Measurements from ENCODE around the gene PTPN7. TPM values are rescaled to one million over a fixed set of nuclear protein-coding genes. Genes with fewer than 3 reads are reported as not detected.

The PTPN7 gene
- polyA plus RNA-seq, 1 donor (not counting 4 experiments of a cell fraction or from before 2014, with no cell fraction given) = 0.10 TPM

GRCh38 chr1:202204065-202204464 is 43.7 kb upstream of the PTPN7 start:
- Histone ChIP-seq H3K27ac (ENCODE audit: control insufficient read depth, insufficient read depth, low read length) (no peak overlapping the region), H3K27me3 (ENCODE audit: control insufficient read depth, extremely low read depth, insufficient read depth, low read length) (no peaks in the 10 kb centered on the region), H3K4me2 (ENCODE audit: control insufficient read depth, extremely low read depth, insufficient read depth, low read depth, low read length) (no peak overlapping the region), H2AFZ (ENCODE audit: control insufficient read depth, low read length) (no peak overlapping the region), H3K4me3 (ENCODE audit: control insufficient read depth in 2 of 3, extremely low read depth in 1 of 3, insufficient read depth in 2 of 3, low read depth in 1 of 3, low read length in 3 of 3) (no peak overlapping the region), H3K9me3 (ENCODE audit: control insufficient read depth, low read depth, low read length) (no peaks in the 10 kb centered on the region), H3K4me1 (ENCODE audit: control insufficient read depth, extremely low read depth, insufficient read depth, low read length) (peaks cover 21% of the 10 kb centered on the region), H3K79me2 (ENCODE audit: control insufficient read depth, insufficient read depth, low read length) (no peaks in the 10 kb centered on the region), H4K20me1 (ENCODE audit: control insufficient read depth, extremely low read depth, insufficient read depth, low read length) (no peaks in the 10 kb centered on the region), H3K9ac (ENCODE audit: control insufficient read depth, extremely low read depth, insufficient read depth, low read length) (no peak overlapping the region), H3K36me3 (ENCODE audit: control insufficient read depth in 2 of 2, extremely low read depth in 1 of 2, insufficient read depth in 2 of 2, low read length in 2 of 2) (no peaks in the 10 kb centered on the region), H3K9me1 (ENCODE audit: control insufficient read depth, extremely low read depth, insufficient read depth, low read length) (peaks cover 5% of the 10 kb centered on the region)
- TF ChIP-seq, protein P1, sequence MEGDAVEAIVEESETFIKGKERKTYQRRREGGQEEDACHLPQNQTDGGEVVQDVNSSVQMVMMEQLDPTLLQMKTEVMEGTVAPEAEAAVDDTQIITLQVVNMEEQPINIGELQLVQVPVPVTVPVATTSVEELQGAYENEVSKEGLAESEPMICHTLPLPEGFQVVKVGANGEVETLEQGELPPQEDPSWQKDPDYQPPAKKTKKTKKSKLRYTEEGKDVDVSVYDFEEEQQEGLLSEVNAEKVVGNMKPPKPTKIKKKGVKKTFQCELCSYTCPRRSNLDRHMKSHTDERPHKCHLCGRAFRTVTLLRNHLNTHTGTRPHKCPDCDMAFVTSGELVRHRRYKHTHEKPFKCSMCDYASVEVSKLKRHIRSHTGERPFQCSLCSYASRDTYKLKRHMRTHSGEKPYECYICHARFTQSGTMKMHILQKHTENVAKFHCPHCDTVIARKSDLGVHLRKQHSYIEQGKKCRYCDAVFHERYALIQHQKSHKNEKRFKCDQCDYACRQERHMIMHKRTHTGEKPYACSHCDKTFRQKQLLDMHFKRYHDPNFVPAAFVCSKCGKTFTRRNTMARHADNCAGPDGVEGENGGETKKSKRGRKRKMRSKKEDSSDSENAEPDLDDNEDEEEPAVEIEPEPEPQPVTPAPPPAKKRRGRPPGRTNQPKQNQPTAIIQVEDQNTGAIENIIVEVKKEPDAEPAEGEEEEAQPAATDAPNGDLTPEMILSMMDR (optimal IDR thresholded peaks at IDR 0.05 in 1 of 3, IDR thresholded peaks at IDR 0.05 in 1 of 3, conservative IDR thresholded peaks at IDR 0.05 in 1 of 3; ENCODE audit: extremely low read depth in 1 of 3, insufficient read depth in 2 of 3, low read length in 3 of 3) = no peak
- TF ChIP-seq EZH2 (IDR thresholded peaks at IDR 0.05; ENCODE audit: low read length) = no peak
- dilution Hi-C loops (cut with MboI; ENCODE audit: extremely low pct_ligation_motif_present, low sequenced_read_pairs) = no loop called here
- FAIRE-seq (no peak), DNase-seq (ENCODE audit: low read depth, low spot score) (no peak)

DNA sequence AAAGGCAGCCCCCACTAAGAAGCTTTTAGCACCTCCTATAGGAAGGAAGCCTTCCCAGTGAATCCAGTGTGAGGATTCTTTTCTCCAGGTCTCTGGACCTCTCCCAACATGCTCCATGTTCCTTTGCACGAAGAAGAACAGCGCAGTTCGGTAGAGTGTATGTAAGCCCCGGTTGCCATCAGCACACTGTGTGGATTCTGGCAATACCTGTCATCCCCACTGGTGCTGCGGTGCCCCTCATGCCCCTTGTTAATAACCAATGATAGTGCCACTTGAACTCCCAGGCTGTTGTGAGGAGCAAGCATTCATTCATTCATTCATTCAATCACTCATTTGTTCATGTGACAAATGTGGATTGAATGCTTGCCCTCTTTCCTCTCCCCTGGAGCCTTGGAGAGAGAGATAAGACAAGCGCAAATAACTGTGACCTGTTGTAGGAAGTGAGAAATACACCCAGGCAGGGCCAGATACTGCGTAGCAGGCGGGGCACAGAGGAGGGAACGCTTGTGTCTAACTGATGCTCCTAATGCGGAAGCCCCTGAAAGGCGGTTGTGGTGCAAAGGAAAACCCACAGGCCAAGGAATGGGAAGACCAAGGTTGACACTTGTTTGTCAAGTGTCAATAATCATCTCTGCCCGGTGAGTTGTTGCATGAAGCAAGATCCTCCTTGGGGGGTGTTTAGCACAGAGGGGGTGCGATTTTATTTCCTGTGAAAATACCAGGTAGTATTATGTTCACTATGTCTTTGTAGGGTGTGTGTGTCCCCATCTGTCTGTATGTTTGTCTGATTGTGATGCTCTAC is 43.0 kb upstream of the PTPN7 start:
- Histone ChIP-seq H3K27me3 (ENCODE audit: control insufficient read depth, extremely low read depth, insufficient read depth, low read length) (no peaks in the 10 kb centered on the region), H3K4me3 (ENCODE audit: control insufficient read depth in 2 of 3, extremely low read depth in 1 of 3, insufficient read depth in 2 of 3, low read depth in 1 of 3, low read length in 3 of 3) (no peak overlapping the region), H4K20me1 (ENCODE audit: control insufficient read depth, extremely low read depth, insufficient read depth, low read length) (no peaks in the 10 kb centered on the region), H2AFZ (ENCODE audit: control insufficient read depth, low read length) (no peak overlapping the region), H3K9me1 (ENCODE audit: control insufficient read depth, extremely low read depth, insufficient read depth, low read length) (peaks cover 5% of the 10 kb centered on the region), H3K36me3 (ENCODE audit: control insufficient read depth in 2 of 2, extremely low read depth in 1 of 2, insufficient read depth in 2 of 2, low read length in 2 of 2) (no peaks in the 10 kb centered on the region), H3K4me2 (ENCODE audit: control insufficient read depth, extremely low read depth, insufficient read depth, low read depth, low read length) (no peak overlapping the region), H3K4me1 (ENCODE audit: control insufficient read depth, extremely low read depth, insufficient read depth, low read length) (peaks cover 23% of the 10 kb centered on the region), H3K9me3 (ENCODE audit: control insufficient read depth, low read depth, low read length) (no peaks in the 10 kb centered on the region), H3K9ac (ENCODE audit: control insufficient read depth, extremely low read depth, insufficient read depth, low read length) (no peak overlapping the region), H3K79me2 (ENCODE audit: control insufficient read depth, insufficient read depth, low read length) (no peaks in the 10 kb centered on the region), H3K27ac (ENCODE audit: control insufficient read depth, insufficient read depth, low read length) (no peak overlapping the region)
- DNase-seq (ENCODE audit: low read depth, low spot score) = no peak
- dilution Hi-C loops (cut with MboI; ENCODE audit: extremely low pct_ligation_motif_present, low sequenced_read_pairs) = no loop called here
- TF ChIP-seq EZH2 (IDR thresholded peaks at IDR 0.05; ENCODE audit: low read length) = no peak
- TF ChIP-seq, protein P1 (optimal IDR thresholded peaks at IDR 0.05 in 1 of 3, IDR thresholded peaks at IDR 0.05 in 1 of 3, conservative IDR thresholded peaks at IDR 0.05 in 1 of 3; ENCODE audit: extremely low read depth in 1 of 3, insufficient read depth in 2 of 3, low read length in 3 of 3) = no peak
- FAIRE-seq = no peak
